ENCODE measurements around the gene NXPH2. TPM values are rescaled to one million over a fixed set of nuclear protein-coding genes. Genes with fewer than 3 reads are reported as not detected.

NXPH2 gene
- total and polyA plus RNA-seq, 10 donors: not detected

GRCh38 chr2:138711812-138712211 is 68.4 kb downstream of the NXPH2 start:
- no peaks in the 10 kb centered on the region for H3K9me3 ChIP-seq

GRCh38 chr2:138708682-138709241 is 71.4 kb downstream of the NXPH2 start:
- Histone ChIP-seq H3K4me1 (no peaks in the 10 kb centered on the region), H3K4me3 (no peak overlapping the region), H3K9me3 (no peaks in the 10 kb centered on the region), H3K27me3 (replicated peaks in 1 of 7) (no peaks in the 10 kb centered on the region), H3K36me3 (no peaks in the 10 kb centered on the region), H3K27ac (no peak overlapping the region)
- intact Hi-C loops (cut with DNase I; ENCODE audit: low total_unique reads): no loop called here
- no peak for DNase-seq
- WGBS, 5 donors: 62 to 77% (median 71%) methylated on average over 5 of the region's 5 CpGs
- TF ChIP-seq POLR2AphosphoS5 (IDR thresholded peaks at IDR 0.05) (no peak), CTCF (IDR thresholded peaks at IDR 0.05 in 8 of 11, conservative IDR thresholded peaks at IDR 0.05 in 3 of 11) (no peak), POLR2A (IDR thresholded peaks at IDR 0.05) (no peak)

More at GRCh38 chr2:138711812-138712211, 68.4 kb downstream of the NXPH2 start:
- TF ChIP-seq POLR2AphosphoS5 (IDR thresholded peaks at IDR 0.05) (no peak), CTCF (IDR thresholded peaks at IDR 0.05 in 8 of 11, conservative IDR thresholded peaks at IDR 0.05 in 3 of 11) (no peak), POLR2A (IDR thresholded peaks at IDR 0.05) (no peak)
- H3K27me3 ChIP-seq (replicated peaks in 1 of 7): no peaks in the 10 kb centered on the region
- H3K36me3 ChIP-seq: no peaks in the 10 kb centered on the region
- H3K4me3 ChIP-seq: no peak overlapping the region
- no peaks in the 10 kb centered on the region for H3K4me1 ChIP-seq
- no peak for DNase-seq
- H3K27ac ChIP-seq: peak overlapping the region in 1 of 8 donors; percentile 0
- WGBS, 5 donors: 86 to 97% (median 93%) methylated on average over 3 of the region's 3 CpGs
- intact Hi-C loops (cut with DNase I; ENCODE audit: low total_unique reads): no loop called here

DNA sequence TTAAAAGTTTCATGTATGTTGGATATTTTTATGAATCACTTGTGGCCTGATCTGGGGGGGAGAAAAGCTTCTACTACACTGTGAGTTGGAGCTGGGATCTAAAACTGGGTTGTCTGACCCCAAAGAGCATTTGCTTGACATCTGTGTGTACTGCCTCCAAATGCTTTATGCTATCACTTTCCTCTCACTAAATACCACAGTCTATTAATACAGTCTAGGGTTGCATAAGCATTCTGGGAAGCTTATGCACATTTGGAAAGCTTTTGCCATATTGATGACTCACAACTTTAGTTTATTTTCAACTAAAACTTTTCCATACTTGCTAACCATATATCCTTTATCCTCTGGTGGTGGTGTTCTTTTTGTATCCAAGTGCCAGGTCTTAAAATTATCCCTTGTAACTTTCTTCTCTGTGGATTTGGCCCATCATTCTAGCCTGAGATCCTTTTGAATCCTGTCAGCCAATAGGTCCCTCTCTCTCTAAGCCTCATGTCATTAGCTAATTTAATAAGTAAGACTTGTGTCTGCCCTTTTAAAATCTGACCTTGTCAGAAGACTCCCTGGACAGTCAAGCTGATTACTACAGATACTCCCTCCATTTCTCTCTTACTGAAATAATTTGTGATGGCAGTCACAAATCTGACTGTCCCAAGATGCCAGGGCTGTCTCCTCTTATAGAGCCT is 72.7 kb downstream of the NXPH2 start:
- H3K4me3 ChIP-seq: no peak overlapping the region
- no peaks in the 10 kb centered on the region for H3K4me1 ChIP-seq
- TF ChIP-seq CTCF (IDR thresholded peaks at IDR 0.05 in 8 of 11, conservative IDR thresholded peaks at IDR 0.05 in 3 of 11): no peak
- TF ChIP-seq POLR2A (IDR thresholded peaks at IDR 0.05): no peak
- no peak for TF ChIP-seq POLR2AphosphoS5 (IDR thresholded peaks at IDR 0.05)
- no peaks in the 10 kb centered on the region for H3K36me3 ChIP-seq
- no peak for DNase-seq
- intact Hi-C loops (cut with DNase I; ENCODE audit: low total_unique reads): no loop called here
- H3K27ac ChIP-seq: peak overlapping the region in 1 of 8 donors; percentile 8
- H3K9me3 ChIP-seq: no peaks in the 10 kb centered on the region
- no peaks in the 10 kb centered on the region for H3K27me3 ChIP-seq (replicated peaks in 1 of 7)

DNA sequence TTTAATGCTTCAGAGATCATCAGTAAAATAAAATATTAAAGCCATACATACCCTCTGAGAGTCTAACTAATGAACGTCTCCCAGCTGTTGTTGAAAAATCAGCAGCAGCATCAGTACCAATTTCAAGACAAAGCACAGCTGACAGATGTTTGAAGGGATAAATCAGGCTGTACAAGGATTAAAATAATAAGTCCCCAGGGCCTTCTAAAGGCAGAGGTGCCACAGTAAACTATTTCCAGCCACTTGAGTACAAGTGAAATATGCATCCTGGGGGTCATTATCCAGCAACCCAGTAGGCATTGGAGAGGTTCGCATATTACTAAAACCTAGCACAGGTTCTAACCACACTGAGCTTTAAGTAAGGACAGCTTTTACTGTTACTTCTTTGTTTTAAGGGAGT is 76.9 kb downstream of the NXPH2 start:
- Histone ChIP-seq H3K27ac (no peak overlapping the region), H3K4me1 (no peaks in the 10 kb centered on the region), H3K9me3 (no peaks in the 10 kb centered on the region), H3K4me3 (no peak overlapping the region), H3K27me3 (replicated peaks in 1 of 7) (no peaks in the 10 kb centered on the region), H3K36me3 (no peaks in the 10 kb centered on the region)
- intact Hi-C loops (cut with DNase I; ENCODE audit: low total_unique reads): no loop called here
- no peak for DNase-seq
- TF ChIP-seq CTCF (IDR thresholded peaks at IDR 0.05 in 8 of 11, conservative IDR thresholded peaks at IDR 0.05 in 3 of 11): no peak
- no peak for TF ChIP-seq POLR2AphosphoS5 (IDR thresholded peaks at IDR 0.05)
- no peak for TF ChIP-seq POLR2A (IDR thresholded peaks at IDR 0.05)
- WGBS, 5 donors: 83 to 91% (median 88%) methylated on average over 2 of the region's 2 CpGs

All from spleen (tissue), 11 donors.